Coronary artery (tissue), 2 donors: ENCODE data around the gene MGLL.

Experiments used
- DNase-seq: peaks from one replicate; pipeline ENCODE4 v3.0.0-alpha.2; 2017; ENCODE audit warnings: low spot score
- H3K27ac ChIP-seq, 2 donors: fragments of 200-600 bp; sonication (generic); one replicate each; pipeline ENCODE4 v1.5.1; 2016 to 2019
- H3K4me3 ChIP-seq: fragments of 200-600 bp; sonication (generic); 2 replicates; pipeline ENCODE4 v1.5.1; 2016; ENCODE audit warnings: mild to moderate bottlenecking, moderate library complexity
- CTCF ChIP-seq: fragments of 200-600 bp; sonication (generic); IDR thresholded peaks from one replicate; pipeline ENCODE4 v1.5.1; 2019; ENCODE audit warnings: antibody characterized with exemption

The MGLL gene

GRCh38 chr3:127753898-127754410 is 68.4 kb downstream of the MGLL start:
- no peak overlapping the region for H3K27ac ChIP-seq
- TF ChIP-seq CTCF = no peak
- DNase-seq = no peak
- H3K4me3 ChIP-seq = no peak overlapping the region

- no peak for DNase-seq
- TF ChIP-seq CTCF = no peak
- H3K27ac ChIP-seq = no peak overlapping the region
- no peak overlapping the region for H3K4me3 ChIP-seq
Measured at GRCh38 chr3:127753338-127753737, 69.0 kb downstream of the MGLL start.

GRCh38 chr3:127751782-127752181 is 70.5 kb downstream of the MGLL start:
- Histone ChIP-seq H3K27ac (no peak overlapping the region), H3K4me3 (no peak overlapping the region)
- no peak for DNase-seq
- no peak for TF ChIP-seq CTCF

- no peak overlapping the region for H3K27ac ChIP-seq
- TF ChIP-seq CTCF = no peak
Measured at GRCh38 chr3:127751163-127751621, 71.1 kb downstream of the MGLL start.

GRCh38 chr3:127750226-127751031 is 71.9 kb downstream of the MGLL start:
- Histone ChIP-seq H3K27ac (peak overlapping the region; percentile 68 to 91), H3K4me3 (no peak overlapping the region)
- no peak for TF ChIP-seq CTCF
- no peak for DNase-seq

More at GRCh38 chr3:127751163-127751621, 71.1 kb downstream of the MGLL start:
- no peak for DNase-seq
- H3K4me3 ChIP-seq = no peak overlapping the region

- TF ChIP-seq CTCF = no peak
- no peak for DNase-seq
- no peak overlapping the region for H3K4me3 ChIP-seq
- peak overlapping the region; percentile 68 to 91 for H3K27ac ChIP-seq
Measured at GRCh38 chr3:127749787-127750225, 72.5 kb downstream of the MGLL start.

GRCh38 chr3:127749361-127749760 is 73.0 kb downstream of the MGLL start:
- no peak overlapping the region for H3K4me3 ChIP-seq
- no peak for TF ChIP-seq CTCF
- peak overlapping the region; percentile 68 to 91 for H3K27ac ChIP-seq
- no peak for DNase-seq
